Lung (tissue), 16 donors: ENCODE measurements around the gene SPAG17. TPM values are rescaled to one million over a fixed set of nuclear protein-coding genes. Genes with fewer than 3 reads are reported as not detected.

Experiments used
- ATAC-seq: fragments of 200-7000 bp; cut with Tn5 transposase; one replicate; pipeline ENCODE4 v1.9.1; 2020; ENCODE audit warnings: moderate number of reproducible peaks; ENCODE audit not compliant: insufficient read depth, low FRiP score
- DNase-seq, 3 donors: peaks; one replicate each; pipeline ENCODE4 v3.0.0-alpha.2; 2013 to 2017
- H3K27ac ChIP-seq, 2 donors: one replicate each; pipeline ENCODE4 v1.5.1; 2013; ENCODE audit warnings: mild to moderate bottlenecking in 2 of 2, moderate library complexity in 2 of 2, control low read depth in 1 of 2, inconsistent platforms in 1 of 2, low read depth in 1 of 2, low read length in 1 of 2
- H3K27me3 ChIP-seq, 3 donors: one replicate each; pipeline ENCODE4 v1.5.1; 2013; ENCODE audit warnings: low read length in 2 of 3; ENCODE audit not compliant: control insufficient read depth in 3 of 3, insufficient read depth in 3 of 3
- H3K36me3 ChIP-seq, 4 donors: one replicate each; pipeline ENCODE4 v1.5.1; 2013; ENCODE audit warnings: low read length in 4 of 4, mild to moderate bottlenecking in 1 of 4, moderate library complexity in 1 of 4; ENCODE audit not compliant: control insufficient read depth in 4 of 4, insufficient read depth in 4 of 4
- H3K4me1 ChIP-seq, 5 donors: one replicate each; pipeline ENCODE4 v1.5.1; 2013; ENCODE audit warnings: low read length in 5 of 5, mild to moderate bottlenecking in 2 of 5, moderate library complexity in 1 of 5; ENCODE audit not compliant: control insufficient read depth in 5 of 5, insufficient read depth in 5 of 5
- H3K4me3 ChIP-seq: one replicate; pipeline ENCODE4 v1.5.1; 2013; ENCODE audit warnings: mild to moderate bottlenecking, control low read depth, moderate library complexity
- H3K9ac ChIP-seq, 2 donors: one replicate each; pipeline ENCODE4 v1.5.1; 2013; ENCODE audit warnings: low read length in 2 of 2, control low read depth in 1 of 2; ENCODE audit not compliant: insufficient read depth in 1 of 2
- H3K9me3 ChIP-seq, 4 donors: one replicate each; pipeline ENCODE4 v1.5.1; 2013; ENCODE audit warnings: low read length in 3 of 4, mild to moderate bottlenecking in 1 of 4, moderate library complexity in 1 of 4; ENCODE audit not compliant: control insufficient read depth in 4 of 4, insufficient read depth in 3 of 4
- CTCF ChIP-seq: IDR thresholded peaks from 2 replicates; pipeline ENCODE4 v1.5.1; 2012; ENCODE audit warnings: mild to moderate bottlenecking; ENCODE audit errors: control extremely low read depth, extremely low read depth
- WGBS, 2 donors: extraction: QIAGEN DNeasy Blood & Tissue Kit; methylation state at CpG; one replicate each; pipeline ENCODE4 v1.1.7; 2013; 5-methylcytosine and 5-hydroxymethylcytosine counted together
- long read RNA-seq, 5 donors: transcript quantifications; one replicate each; lab custom pipeline, GENCODE V29; 2026
- polyA plus RNA-seq, 2 donors: library from polyadenylated mRNA; stranded (reverse); fragments of 200-250 nt; gene quantifications; one replicate each; pipeline ENCODE4 v1.2.1, GENCODE V29; 2013
- total RNA-seq, 2 donors: library from RNA; depleted of rRNA in 1 of 2; stranded (reverse); fragments of >200 nt in 1 of 2; gene quantifications; one replicate each; pipeline ENCODE4 v1.2.1, GENCODE V29; 2014 to 2021
- donor health status: control.
- donor health status: control.
- donor health status: Bipolar disorder and iron deficiency.
- donor health status: healthy.
- donor health status: DM: yes; HTN: yes; CAD: no.

SPAG17 gene
- total RNA-seq (10 to 100 TPM; 19.9 to 40.0 TPM), polyA plus RNA-seq (1 to 10 TPM; 3.3 to 4.9 TPM)
- long read RNA-seq, donor 1, result 0 reads
- long read RNA-seq, donor 2, partial matches to known transcripts, result 14 of 14 reads
- long read RNA-seq, donor 2, other reads (novel, unspliced or antisense), result 0 of 14 reads
- long read RNA-seq, donor 3, result 0 reads
- long read RNA-seq, donor 4, result 0 reads
- long read RNA-seq, donor 5, result 0 reads

DNA sequence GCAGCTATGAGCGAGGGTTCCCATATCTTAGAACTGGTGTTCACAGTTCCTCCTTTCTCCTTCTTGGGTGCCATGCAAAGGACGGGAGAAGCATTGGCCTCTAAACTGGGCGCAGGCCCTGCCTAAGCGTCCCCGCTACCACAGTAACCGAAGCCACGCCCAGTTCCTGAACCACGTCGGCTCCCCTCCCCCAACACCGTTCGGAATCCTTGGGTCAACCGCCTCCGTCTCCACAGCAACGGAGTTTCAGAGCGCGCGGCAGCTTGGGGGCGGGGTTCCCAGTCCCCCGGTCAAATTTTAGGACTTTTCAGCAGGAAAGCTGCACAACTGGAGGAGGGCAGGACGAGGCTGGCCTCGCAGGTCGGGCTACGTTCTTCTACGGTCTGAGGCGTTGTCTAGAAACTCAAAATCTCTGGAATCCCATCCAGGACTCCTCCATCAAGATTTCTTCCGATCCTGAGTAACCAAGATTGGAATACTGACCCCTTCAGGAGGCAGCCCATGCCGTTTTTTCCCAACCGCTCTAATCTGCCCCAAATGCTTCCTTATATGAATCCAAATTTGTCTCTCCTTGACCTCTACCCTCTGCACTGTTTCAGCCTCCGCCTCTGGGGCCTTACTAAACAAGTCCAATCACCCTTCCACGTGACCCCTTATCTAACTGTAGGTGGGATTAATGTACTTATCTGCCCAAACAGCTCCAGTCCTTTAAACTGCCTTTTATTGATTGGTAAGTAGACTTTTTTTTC, at the start of gene SPAG17:
TSS of gene SPAG17 (minus strand) at position 145 of the 749 bp plus-strand sequence. CDS start at position 74, 71 bp downstream.
- Histone ChIP-seq H3K27ac (no peak within 1 kb of the TSS), H3K27me3 (no peaks in the 10 kb centered on the region), H3K9ac (peak within 1 kb of the TSS in 1 of 2 donors; percentile 40), H3K9me3 (no peaks in the 10 kb centered on the region), H3K4me1 (peaks cover 0 to 30% (median 6%) of the 10 kb centered on the region in 5 donors), H3K4me3 (peak within 1 kb of the TSS; percentile 25), H3K36me3 (no peaks in the 10 kb centered on the region)
- ATAC-seq (peak; percentile 63), DNase-seq (peak; percentile 89 to 92 (median 91))
- 8% methylated on average over 30 of the region's 30 CpGs for WGBS, 2 donors
- TF ChIP-seq CTCF, result no peak

GRCh38 chr1:118225471-118225870, 40.4 kb upstream of the SPAG17 start:
- Histone ChIP-seq H3K9ac (no peak overlapping the region), H3K4me3 (no peak overlapping the region), H3K9me3 (peaks cover 0 to 6% (median 0%) of the 10 kb centered on the region in 4 donors), H3K4me1 (peaks cover 0 to 4% (median 0%) of the 10 kb centered on the region in 5 donors), H3K27me3 (no peaks in the 10 kb centered on the region), H3K36me3 (no peaks in the 10 kb centered on the region), H3K27ac (no peak overlapping the region)
- no peak for TF ChIP-seq CTCF
- 89 to 90% methylated on average over 6 of the region's 6 CpGs for WGBS, 2 donors
- ATAC-seq (no peak), DNase-seq (no peak)

GRCh38 chr1:118223426-118223825, 38.4 kb upstream of the SPAG17 start:
- peak; percentile 37 to 50 (median 43) for DNase-seq
- no peak for ATAC-seq

More at GRCh38 chr1:118223426-118223825, 38.4 kb upstream of the SPAG17 start:
- Histone ChIP-seq H3K27ac (no peak overlapping the region), H3K4me1 (peaks cover 0 to 4% (median 0%) of the 10 kb centered on the region in 5 donors), H3K4me3 (no peak overlapping the region), H3K9me3 (peaks cover 0 to 6% (median 0%) of the 10 kb centered on the region in 4 donors), H3K27me3 (no peaks in the 10 kb centered on the region), H3K36me3 (no peaks in the 10 kb centered on the region), H3K9ac (no peak overlapping the region)
- TF ChIP-seq CTCF, result no peak
- 47 to 77% methylated on average over 1 of the region's 1 CpG for WGBS, 2 donors
